Vagina (tissue), 2 donors: Measurements from ENCODE around the gene PTDSS2.

Source experiments
- POLR2AphosphoS5 ChIP-seq, 2 donors: sonication (generic); formaldehyde crosslinking; IDR thresholded peaks; one replicate each; pipeline ENCODE4 v1.9.0; 2017; ENCODE audit warnings: antibody characterized with exemption in 2 of 2, mild to moderate bottlenecking in 2 of 2, low read depth in 1 of 2; ENCODE audit not compliant: insufficient read depth in 1 of 2
- TF ChIP-seq, protein P1 (sequence below), 3 experiments: fragments of 450-650 bp in 2 of 3; fragments of 200-600 bp in 1 of 3; sonication (generic) in 1 of 3; IDR thresholded peaks; one replicate each; pipeline ENCODE4 v1.5.1; 2017 to 2019; ENCODE audit warnings: antibody characterized with exemption in 3 of 3, mild to moderate bottlenecking in 2 of 3, moderate library complexity in 2 of 3

DNA sequence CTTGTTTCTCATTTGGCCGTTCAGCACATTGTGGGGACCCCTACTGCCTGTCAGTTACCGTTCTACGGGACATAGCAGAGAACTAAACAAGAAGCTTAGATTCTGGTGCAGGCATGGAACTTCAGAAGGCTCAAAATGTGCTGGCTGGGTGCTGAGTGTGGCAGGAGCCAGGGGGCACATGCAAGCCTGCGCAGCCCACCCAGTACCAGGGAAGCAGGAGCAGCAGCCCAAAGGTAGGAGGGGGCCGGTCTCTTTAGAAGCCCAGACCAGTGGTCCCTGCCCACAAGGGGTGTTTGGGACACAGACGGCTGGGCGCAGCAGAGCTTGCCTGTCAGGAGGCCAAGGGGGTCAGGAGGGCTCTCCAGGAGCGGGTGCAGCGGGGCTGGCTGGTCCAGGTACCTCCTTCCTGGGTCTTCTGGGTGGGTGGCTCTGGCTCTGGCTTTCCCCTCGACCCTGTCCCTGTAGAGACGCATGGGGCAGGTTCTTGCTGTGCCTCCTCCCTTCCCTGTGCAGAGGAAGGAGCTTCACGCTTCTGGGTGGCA lies 2.2 kb downstream of the PTDSS2 start:
- TF ChIP-seq, protein P1, sequence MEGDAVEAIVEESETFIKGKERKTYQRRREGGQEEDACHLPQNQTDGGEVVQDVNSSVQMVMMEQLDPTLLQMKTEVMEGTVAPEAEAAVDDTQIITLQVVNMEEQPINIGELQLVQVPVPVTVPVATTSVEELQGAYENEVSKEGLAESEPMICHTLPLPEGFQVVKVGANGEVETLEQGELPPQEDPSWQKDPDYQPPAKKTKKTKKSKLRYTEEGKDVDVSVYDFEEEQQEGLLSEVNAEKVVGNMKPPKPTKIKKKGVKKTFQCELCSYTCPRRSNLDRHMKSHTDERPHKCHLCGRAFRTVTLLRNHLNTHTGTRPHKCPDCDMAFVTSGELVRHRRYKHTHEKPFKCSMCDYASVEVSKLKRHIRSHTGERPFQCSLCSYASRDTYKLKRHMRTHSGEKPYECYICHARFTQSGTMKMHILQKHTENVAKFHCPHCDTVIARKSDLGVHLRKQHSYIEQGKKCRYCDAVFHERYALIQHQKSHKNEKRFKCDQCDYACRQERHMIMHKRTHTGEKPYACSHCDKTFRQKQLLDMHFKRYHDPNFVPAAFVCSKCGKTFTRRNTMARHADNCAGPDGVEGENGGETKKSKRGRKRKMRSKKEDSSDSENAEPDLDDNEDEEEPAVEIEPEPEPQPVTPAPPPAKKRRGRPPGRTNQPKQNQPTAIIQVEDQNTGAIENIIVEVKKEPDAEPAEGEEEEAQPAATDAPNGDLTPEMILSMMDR (IDR thresholded peaks at IDR 0.05), result no peak
- TF ChIP-seq POLR2AphosphoS5 (IDR thresholded peaks at IDR 0.05; ENCODE audit: insufficient read depth in 1 of 2, low read depth in 1 of 2), result no peak
